Gastroesophageal sphincter (tissue), 4 donors: ENCODE data around the gene LACRT. TPM values are rescaled to one million over a fixed set of nuclear protein-coding genes. Genes with fewer than 3 reads are reported as not detected.

Experiments used
- ATAC-seq: fragments of 150-250 bp; one replicate; pipeline ENCODE4 v1.9.1; 2016; ENCODE audit warnings: mild to moderate bottlenecking, moderate library complexity
- H3K27ac ChIP-seq, 4 donors: fragments of 200-600 bp; sonication (generic) in 3 of 4; 1 replicate in 3 of 4; 2 replicates in 1 of 4; pipeline ENCODE4 v1.5.1; 2016 to 2019
- H3K27me3 ChIP-seq: fragments of 200-600 bp; sonication (generic); one replicate; pipeline ENCODE4 v1.5.1; 2019
- H3K36me3 ChIP-seq, 2 donors: fragments of 200-600 bp; sonication (generic); one replicate each; pipeline ENCODE4 v1.5.1; 2019; ENCODE audit warnings: control low read depth in 1 of 2
- H3K4me1 ChIP-seq, 3 donors: fragments of 200-600 bp; sonication (generic); 1 replicate in 2 of 3; 2 replicates in 1 of 3; pipeline ENCODE4 v1.5.1; 2016 to 2019; ENCODE audit warnings: control low read depth in 2 of 3
- H3K4me3 ChIP-seq, 2 donors: fragments of 200-600 bp; sonication (generic); one replicate each; pipeline ENCODE4 v1.5.1; 2019; ENCODE audit warnings: mild to moderate bottlenecking in 1 of 2, moderate library complexity in 1 of 2
- H3K9me3 ChIP-seq, 3 donors: fragments of 200-600 bp; sonication (generic); one replicate each; pipeline ENCODE4 v1.5.1; 2017 to 2019; ENCODE audit warnings: control low read depth in 2 of 3
- EP300 ChIP-seq: sonication (generic); formaldehyde crosslinking; IDR thresholded peaks from one replicate; pipeline ENCODE4 v1.6.1; 2017; ENCODE audit warnings: antibody characterized with exemption, mild to moderate bottlenecking
- POLR2A ChIP-seq, 2 donors: fragments of 450-650 bp; IDR thresholded peaks; one replicate each; pipeline ENCODE4 v1.6.1; 2017; ENCODE audit warnings: antibody characterized with exemption in 2 of 2, mild to moderate bottlenecking in 2 of 2, moderate library complexity in 1 of 2
- POLR2AphosphoS5 ChIP-seq: sonication (generic); formaldehyde crosslinking; IDR thresholded peaks from one replicate; pipeline ENCODE4 v1.6.1; 2017; ENCODE audit warnings: antibody characterized with exemption
- WGBS, 2 donors: methylation state at CpG; one replicate each; pipeline ENCODE4 v1.1.5; 2018; ENCODE audit warnings: low coverage in 1 of 2; 5-methylcytosine and 5-hydroxymethylcytosine counted together
- total RNA-seq, 4 donors: library from RNA; depleted of rRNA; stranded (reverse); fragments of >200 nt; gene quantifications; one replicate each; pipeline ENCODE4 v1.1.0, GENCODE V29; 2016
- TF ChIP-seq, protein P1 (sequence below), 4 experiments: fragments of 200-600 bp in 2 of 4; fragments of 450-650 bp in 2 of 4; sonication (generic) in 1 of 4; IDR thresholded peaks; one replicate each; pipeline ENCODE4 v1.5.1; 2017 to 2019; ENCODE audit warnings: antibody characterized with exemption in 4 of 4, mild to moderate bottlenecking in 2 of 4, moderate library complexity in 2 of 4

The LACRT gene
- total RNA-seq, 4 donors from 2014 or later: not detected

DNA sequence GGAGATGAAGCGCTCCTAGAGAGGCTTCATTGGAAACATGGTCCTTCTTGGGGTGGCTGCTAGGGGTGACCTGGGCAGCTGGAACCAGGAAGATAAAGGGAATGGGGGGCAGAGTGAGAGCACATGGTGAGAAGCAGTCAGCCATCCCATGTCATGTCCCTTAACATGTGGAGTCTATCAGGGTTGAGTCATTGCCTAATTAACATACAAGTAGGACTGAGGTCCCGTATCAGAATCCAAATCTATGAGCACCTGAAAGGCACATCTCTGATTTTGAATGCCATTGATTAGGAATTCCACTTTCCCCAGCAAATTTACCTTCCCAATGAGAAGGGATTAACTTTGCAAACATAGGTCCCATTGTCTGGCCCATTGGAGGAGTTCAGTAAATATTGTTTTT, 25.9 kb downstream of the LACRT start:
- H3K27me3 ChIP-seq: peaks cover 4% of the 10 kb centered on the region
- H3K36me3 ChIP-seq: no peaks in the 10 kb centered on the region
- WGBS, 2 donors: 38 to 60% methylated on average over 1 of the region's 2 CpGs
- H3K4me1 ChIP-seq: no peaks in the 10 kb centered on the region
- no peaks in the 10 kb centered on the region for H3K9me3 ChIP-seq
- H3K27ac ChIP-seq: no peak overlapping the region
- ATAC-seq: no peak
- H3K4me3 ChIP-seq: no peak overlapping the region
- no peak for TF ChIP-seq POLR2AphosphoS5
- TF ChIP-seq POLR2A (IDR thresholded peaks at IDR 0.05): no peak
- TF ChIP-seq, protein P1, sequence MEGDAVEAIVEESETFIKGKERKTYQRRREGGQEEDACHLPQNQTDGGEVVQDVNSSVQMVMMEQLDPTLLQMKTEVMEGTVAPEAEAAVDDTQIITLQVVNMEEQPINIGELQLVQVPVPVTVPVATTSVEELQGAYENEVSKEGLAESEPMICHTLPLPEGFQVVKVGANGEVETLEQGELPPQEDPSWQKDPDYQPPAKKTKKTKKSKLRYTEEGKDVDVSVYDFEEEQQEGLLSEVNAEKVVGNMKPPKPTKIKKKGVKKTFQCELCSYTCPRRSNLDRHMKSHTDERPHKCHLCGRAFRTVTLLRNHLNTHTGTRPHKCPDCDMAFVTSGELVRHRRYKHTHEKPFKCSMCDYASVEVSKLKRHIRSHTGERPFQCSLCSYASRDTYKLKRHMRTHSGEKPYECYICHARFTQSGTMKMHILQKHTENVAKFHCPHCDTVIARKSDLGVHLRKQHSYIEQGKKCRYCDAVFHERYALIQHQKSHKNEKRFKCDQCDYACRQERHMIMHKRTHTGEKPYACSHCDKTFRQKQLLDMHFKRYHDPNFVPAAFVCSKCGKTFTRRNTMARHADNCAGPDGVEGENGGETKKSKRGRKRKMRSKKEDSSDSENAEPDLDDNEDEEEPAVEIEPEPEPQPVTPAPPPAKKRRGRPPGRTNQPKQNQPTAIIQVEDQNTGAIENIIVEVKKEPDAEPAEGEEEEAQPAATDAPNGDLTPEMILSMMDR (IDR thresholded peaks at IDR 0.05): no peak
- no peak for TF ChIP-seq EP300

DNA sequence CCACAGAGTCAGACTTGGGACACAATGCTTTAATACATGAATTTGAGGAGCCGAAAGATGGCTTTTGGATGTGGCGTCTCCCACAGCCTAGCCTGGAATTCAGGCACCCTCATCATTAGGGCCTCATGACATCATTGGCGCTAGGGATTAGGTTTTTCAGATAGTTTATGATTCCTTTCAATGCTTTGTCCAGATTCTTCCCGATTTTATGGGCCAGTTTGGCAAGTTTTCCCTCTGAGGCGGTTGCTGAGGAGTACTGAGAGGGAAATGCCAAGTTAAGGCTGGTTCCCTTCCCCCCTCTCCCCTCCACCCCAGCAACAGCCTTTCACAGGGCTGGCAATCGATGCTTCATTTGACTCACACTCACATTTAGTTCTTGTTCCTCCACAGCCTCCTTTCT, 26.5 kb downstream of the LACRT start:
- no peak for ATAC-seq
- Histone ChIP-seq H3K27me3 (peaks cover 4% of the 10 kb centered on the region), H3K9me3 (no peaks in the 10 kb centered on the region), H3K4me3 (no peak overlapping the region), H3K36me3 (no peaks in the 10 kb centered on the region), H3K27ac (no peak overlapping the region), H3K4me1 (no peaks in the 10 kb centered on the region)
- TF ChIP-seq EP300: no peak
- TF ChIP-seq POLR2A (IDR thresholded peaks at IDR 0.05): no peak
- no peak for TF ChIP-seq POLR2AphosphoS5
- TF ChIP-seq, protein P1 (IDR thresholded peaks at IDR 0.05): no peak
- 49 to 56% methylated on average over 5 to 6 of the region's 6 CpGs for WGBS, 2 donors

DNA sequence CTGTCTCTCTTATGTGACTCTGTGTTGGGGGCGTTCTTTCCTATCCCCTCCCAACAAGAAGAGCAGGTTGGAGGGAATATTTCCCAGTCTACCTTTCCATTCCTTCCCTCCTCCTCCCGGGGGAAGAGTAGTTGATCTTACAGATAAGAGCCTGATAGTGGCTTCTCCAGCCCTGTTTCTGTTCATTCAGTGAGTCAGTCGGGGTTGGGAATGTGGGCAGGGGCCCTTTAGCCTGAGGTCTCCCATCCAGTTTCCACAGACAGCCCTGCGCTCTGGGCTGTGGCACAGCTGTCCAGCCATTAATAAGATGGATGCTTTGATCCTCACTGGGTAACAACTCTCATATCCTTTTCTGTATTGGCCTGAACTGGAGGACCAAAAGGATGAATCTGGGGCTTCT, 28.1 kb downstream of the LACRT start:
- H3K36me3 ChIP-seq: no peaks in the 10 kb centered on the region
- H3K27ac ChIP-seq: no peak overlapping the region
- no peaks in the 10 kb centered on the region for H3K9me3 ChIP-seq
- H3K27me3 ChIP-seq: peaks cover 4% of the 10 kb centered on the region
- TF ChIP-seq, protein P1 (IDR thresholded peaks at IDR 0.05): no peak
- no peak overlapping the region for H3K4me3 ChIP-seq
- WGBS, 2 donors: 69% methylated on average over 2 of the region's 4 CpGs; no CpG with 5 or more reads in 1 of the 2 donors
- no peak for ATAC-seq
- H3K4me1 ChIP-seq: no peaks in the 10 kb centered on the region

DNA sequence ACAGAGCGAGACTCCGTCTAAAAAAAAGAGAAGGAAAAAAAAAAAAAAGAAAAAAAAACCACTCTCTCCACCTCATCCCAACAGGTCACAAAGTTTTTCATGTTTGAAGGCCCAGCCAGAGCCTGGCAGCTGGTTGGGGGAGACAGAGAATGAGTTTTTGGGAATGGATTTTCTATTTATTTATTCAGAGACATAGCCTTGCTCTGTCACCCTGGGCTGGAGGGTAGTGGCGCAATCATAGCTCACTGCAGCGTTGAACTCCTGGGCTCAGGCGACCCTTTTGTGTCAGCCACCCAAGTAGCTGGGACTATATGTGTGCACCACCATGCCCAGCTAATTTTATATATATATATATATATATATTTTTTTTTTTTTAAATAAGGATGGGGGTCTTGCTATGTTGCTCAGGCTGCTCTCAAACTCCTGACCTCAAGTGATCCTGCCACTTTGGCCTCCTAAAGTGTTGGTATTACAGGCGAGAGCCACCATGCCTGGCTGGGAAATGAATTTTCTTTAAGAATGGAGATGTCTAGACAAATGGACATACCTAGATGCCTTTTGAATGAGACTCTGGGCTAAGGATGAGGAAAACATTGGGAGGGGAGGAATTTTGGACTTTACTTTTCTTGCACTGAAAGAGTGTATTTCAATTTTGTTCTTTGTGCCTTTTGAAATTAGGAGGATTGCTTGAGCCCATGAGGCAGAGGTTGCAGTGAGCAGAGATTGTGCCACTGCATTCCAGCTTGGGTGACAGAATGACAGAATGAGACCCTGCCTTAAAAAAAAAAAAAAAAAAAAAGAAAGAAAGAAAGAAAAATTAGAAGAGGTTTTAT, 29.3 kb downstream of the LACRT start:
- TF ChIP-seq POLR2AphosphoS5 (no peak), EP300 (no peak), POLR2A (IDR thresholded peaks at IDR 0.05) (no peak)
- TF ChIP-seq, protein P1 (IDR thresholded peaks at IDR 0.05): no peak
- ATAC-seq: no peak
- H3K9me3 ChIP-seq: no peaks in the 10 kb centered on the region
- H3K4me1 ChIP-seq: no peaks in the 10 kb centered on the region
- no peaks in the 10 kb centered on the region for H3K36me3 ChIP-seq
- WGBS, 2 donors: 60 to 92% methylated on average over 1 to 4 of the region's 6 CpGs
- H3K27me3 ChIP-seq: no peaks in the 10 kb centered on the region
- H3K4me3 ChIP-seq: no peak overlapping the region
- no peak overlapping the region for H3K27ac ChIP-seq

DNA sequence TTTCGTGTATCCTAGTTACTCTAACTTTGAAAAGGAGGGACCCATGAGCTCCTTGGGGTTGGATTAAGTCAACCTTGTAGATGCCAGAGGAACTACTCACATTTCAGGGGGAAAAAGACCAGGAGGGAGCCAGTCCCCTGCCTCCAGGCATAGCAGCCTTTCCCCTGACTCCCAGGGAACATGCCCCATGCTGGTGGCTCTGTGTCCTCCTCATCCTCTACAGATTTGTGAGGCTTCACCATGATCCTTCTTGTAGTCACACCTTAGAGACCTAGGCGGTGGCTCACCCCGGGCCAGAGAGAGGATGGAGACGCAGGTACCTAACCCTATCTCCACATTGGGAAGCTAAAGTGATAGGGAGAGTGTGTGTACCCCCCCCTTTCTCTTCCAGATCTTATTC, 30.3 kb downstream of the LACRT start:
- 80% methylated on average over 1 of the region's 4 CpGs; no CpG with 5 or more reads in 1 of the 2 donors for WGBS, 2 donors
- Histone ChIP-seq H3K36me3 (no peaks in the 10 kb centered on the region), H3K9me3 (no peaks in the 10 kb centered on the region), H3K27me3 (no peaks in the 10 kb centered on the region), H3K4me1 (no peaks in the 10 kb centered on the region), H3K27ac (no peak overlapping the region), H3K4me3 (no peak overlapping the region)
- ATAC-seq: no peak
- TF ChIP-seq POLR2A (IDR thresholded peaks at IDR 0.05) (no peak), EP300 (no peak), POLR2AphosphoS5 (no peak)
- TF ChIP-seq, protein P1 (IDR thresholded peaks at IDR 0.05): no peak
